GM11168 (cell line): ENCODE data around the gene KRT71.

ENCODE experiments used
- in situ Hi-C: fragments of 300-500 bp; cut with MboI; formaldehyde crosslinking; loops from one replicate; pipeline ENCODE4 v1.12.0; 2022; ENCODE audit warnings: low sequenced_read_pairs; ENCODE audit not compliant: unreplicated experiment

Gene KRT71

GRCh38 chr12:52579468-52580465 is 26.8 kb upstream of the KRT71 start:
- in situ Hi-C loops: loop anchor here (10.0 to 25.0 kb wide), 2 partner anchors 305 to 408 kb away; no protein-coding TSS in a partner anchor

- in situ Hi-C loops: loop anchor here (25.0 kb wide), 1 partner anchor 409 kb away; no protein-coding TSS in a partner anchor
Observed at GRCh38 chr12:52578469-52578868, 25.5 kb upstream of the KRT71 start.

GRCh38 chr12:52577316-52577715 is 24.4 kb upstream of the KRT71 start:
- in situ Hi-C loops: loop anchor here (25.0 kb wide), 1 partner anchor 410 kb away; no protein-coding TSS in a partner anchor

- in situ Hi-C loops: loop anchor here (25.0 kb wide), 1 partner anchor 411 kb away; no protein-coding TSS in a partner anchor
Observed at GRCh38 chr12:52575948-52576347, 23.0 kb upstream of the KRT71 start.

GRCh38 chr12:52575256-52575655 is 22.3 kb upstream of the KRT71 start:
- in situ Hi-C loops: loop anchor here (25.0 kb wide), 1 partner anchor 412 kb away; no protein-coding TSS in a partner anchor

GRCh38 chr12:52573743-52574142 is 20.8 kb upstream of the KRT71 start, which contains the start of gene KRT74:
TSS of gene KRT74 (minus strand) at chr12:52573843. CDS start at chr12:52573777, 66 bp downstream.
- in situ Hi-C loops: no loop called here

GRCh38 chr12:52573306-52573705 is 20.4 kb upstream of the KRT71 start:
- in situ Hi-C loops: no loop called here

GRCh38 chr12:52570511-52570910 is 17.6 kb upstream of the KRT71 start:
- in situ Hi-C loops: no loop called here

- in situ Hi-C loops: no loop called here
Observed at GRCh38 chr12:52568111-52568510, 15.2 kb upstream of the KRT71 start.

GRCh38 chr12:52566847-52567291 is 13.9 kb upstream of the KRT71 start:
- in situ Hi-C loops: no loop called here

GRCh38 chr12:52564582-52564981 is 11.6 kb upstream of the KRT71 start:
- in situ Hi-C loops: no loop called here

- in situ Hi-C loops: no loop called here
Observed at GRCh38 chr12:52561880-52562449, 9.0 kb upstream of the KRT71 start.

GRCh38 chr12:52559979-52560378 is 7.0 kb upstream of the KRT71 start:
- in situ Hi-C loops: no loop called here

- in situ Hi-C loops: no loop called here
Observed at GRCh38 chr12:52558781-52559445, 6.0 kb upstream of the KRT71 start.

- in situ Hi-C loops: no loop called here
Observed at GRCh38 chr12:52557476-52557875, 4.5 kb upstream of the KRT71 start.

GRCh38 chr12:52555577-52555976 is 2.6 kb upstream of the KRT71 start:
- in situ Hi-C loops: no loop called here

- in situ Hi-C loops: no loop called here
Observed at GRCh38 chr12:52552055-52552454, 890 bp downstream of the KRT71 start.

GRCh38 chr12:52551216-52551865 is 1.6 kb downstream of the KRT71 start:
- in situ Hi-C loops: no loop called here

- in situ Hi-C loops: no loop called here
Observed at GRCh38 chr12:52546126-52546525, 6.8 kb downstream of the KRT71 start.
